HG03565 (cell line): ENCODE data around the gene MRPL34.

ENCODE experiments used
- ATAC-seq: cut with Tn5 transposase; IDR thresholded peaks from one replicate; pipeline ENCODE4 v1.9.1; 2021; ENCODE audit warnings: mild to moderate bottlenecking, moderate library complexity; ENCODE audit not compliant: unreplicated experiment

MRPL34 gene

GRCh38 chr19:17327654-17328516, 22.2 kb downstream of the MRPL34 start:
- no peak for ATAC-seq

- no peak for ATAC-seq
Measured at GRCh38 chr19:17328517-17329365, 23.1 kb downstream of the MRPL34 start.

- no peak for ATAC-seq
Measured at GRCh38 chr19:17329366-17330261, 23.9 kb downstream of the MRPL34 start.

- ATAC-seq: no peak
Measured at GRCh38 chr19:17330262-17331044, 24.8 kb downstream of the MRPL34 start.

GRCh38 chr19:17331045-17331558, 25.4 kb downstream of the MRPL34 start:
- no peak for ATAC-seq

GRCh38 chr19:17332360-17332676, 26.6 kb downstream of the MRPL34 start:
- ATAC-seq: no peak

GRCh38 chr19:17332677-17333581, 27.3 kb downstream of the MRPL34 start:
- no peak for ATAC-seq

GRCh38 chr19:17333611-17334413, 28.1 kb downstream of the MRPL34 start:
- ATAC-seq: no peak

- peak; percentile 27 for ATAC-seq
Measured at GRCh38 chr19:17334414-17335409, 29.0 kb downstream of the MRPL34 start, which contains the start of gene ANO8. ANO8 (minus strand) TSS chr19:17334855; CDS start chr19:17334670, 185 bp downstream.

- ATAC-seq: no peak
Measured at GRCh38 chr19:17335575-17335974, 29.9 kb downstream of the MRPL34 start.

GRCh38 chr19:17336872-17337674, 31.4 kb downstream of the MRPL34 start, which contains the start of gene GTPBP3:
GTPBP3 (plus strand) TSS chr19:17337553; CDS start chr19:17337612, 59 bp downstream.
- ATAC-seq: peak; percentile 79

- no peak for ATAC-seq
Measured at GRCh38 chr19:17337675-17338432, 32.2 kb downstream of the MRPL34 start.

- ATAC-seq: no peak
Measured at GRCh38 chr19:17338433-17339078, 32.9 kb downstream of the MRPL34 start.

- ATAC-seq: no peak
Measured at GRCh38 chr19:17339088-17339741, 33.5 kb downstream of the MRPL34 start.
